Astrocyte of the spinal cord (primary cell): Measurements from ENCODE around the gene EMP2.
A peak's percentile ranks its signal among the peaks of the same experiment; 100 is the strongest.

Experiments
- DNase-seq: peaks from one replicate; pipeline ENCODE4 v3.0.0; 2011; ENCODE audit warnings: low read depth, low spot score
- H3K4me3 ChIP-seq: 2 replicates; pipeline ENCODE4 v1.5.1; 2011; ENCODE audit warnings: low read depth, mild to moderate bottlenecking, low read length, moderate library complexity
- in situ Hi-C: cut with HindIII; loops from 2 replicates; pipeline ENCODE4 v1.10.0; 2017; ENCODE audit warnings: low sequenced_read_pairs
- TF ChIP-seq, protein P1 (sequence below): IDR thresholded peaks from 2 replicates; pipeline ENCODE4 v1.5.1; 2012; ENCODE audit warnings: low read depth, mild to moderate bottlenecking, low read length, inconsistent platforms

Gene EMP2, protein sequence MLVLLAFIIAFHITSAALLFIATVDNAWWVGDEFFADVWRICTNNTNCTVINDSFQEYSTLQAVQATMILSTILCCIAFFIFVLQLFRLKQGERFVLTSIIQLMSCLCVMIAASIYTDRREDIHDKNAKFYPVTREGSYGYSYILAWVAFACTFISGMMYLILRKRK

DNA sequence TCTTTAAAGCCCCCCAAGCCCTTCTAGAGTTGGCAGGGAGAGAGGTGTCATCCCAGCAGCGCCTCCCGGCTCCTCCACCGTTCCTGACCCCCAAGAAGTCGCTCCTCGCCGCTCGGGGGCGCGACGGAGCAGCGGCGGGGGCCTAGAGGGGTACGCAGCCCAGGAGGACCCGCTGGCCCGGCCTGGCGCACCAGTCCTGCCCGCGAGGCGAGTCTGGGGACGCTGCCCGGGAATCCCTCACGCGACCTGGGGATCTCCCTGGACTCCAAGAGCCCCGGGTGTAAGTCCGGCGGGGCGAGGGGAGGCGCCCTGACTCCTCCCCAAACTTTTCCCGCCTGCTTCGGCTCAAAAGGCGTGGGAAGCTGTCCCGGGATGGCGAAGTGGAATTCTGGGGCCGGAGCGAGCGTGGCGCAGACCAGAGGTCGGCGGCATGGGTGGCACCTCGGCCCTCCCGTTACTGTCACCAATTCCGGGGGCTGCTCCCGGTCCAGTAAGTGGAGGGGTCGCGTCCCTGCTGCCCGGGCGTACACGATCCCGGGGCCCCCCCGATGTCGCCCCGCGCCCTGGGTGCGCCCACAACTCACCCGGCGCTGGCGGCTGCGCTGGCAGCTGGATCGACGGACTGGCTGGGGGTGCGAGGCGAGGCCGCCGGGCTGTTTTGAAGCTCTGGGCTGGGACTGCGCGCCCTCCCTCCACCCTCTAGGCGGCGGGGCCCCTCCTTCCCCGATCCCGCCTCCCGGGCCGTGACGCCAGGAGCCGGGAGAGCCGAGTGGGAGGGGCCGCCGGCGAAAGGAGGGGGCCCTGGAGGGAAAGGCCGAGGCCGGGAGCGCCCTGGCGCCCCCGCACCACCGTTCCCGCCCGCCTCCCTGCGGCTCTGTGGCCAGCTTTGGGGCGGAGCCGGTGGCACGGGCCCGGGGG lies at the start of gene EMP2:
Gene EMP2, minus strand, starts transcription at position 634 of the 918 bp plus-strand sequence. CDS start 32,981 bp downstream, outside the sequence.
- peak within 1 kb of the TSS; percentile 73 for H3K4me3 ChIP-seq

DNA sequence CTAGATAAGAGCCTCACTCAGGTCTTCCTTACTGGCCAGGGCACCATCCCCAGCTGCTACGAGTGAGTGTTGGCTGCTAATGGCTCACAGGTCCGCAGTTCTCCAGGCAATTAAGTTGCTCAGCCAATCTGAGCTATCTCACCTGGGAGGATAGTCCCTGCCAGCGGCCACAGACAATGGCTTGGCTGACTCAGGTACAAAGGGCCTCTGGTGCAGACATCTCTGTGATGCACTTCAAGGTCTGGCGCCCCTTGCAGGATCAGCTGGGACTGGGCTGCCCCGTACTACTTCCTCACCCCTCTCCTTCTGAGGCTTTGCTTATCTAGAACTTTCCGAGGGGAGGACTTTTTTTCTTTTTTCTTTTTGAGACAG lies 49.2 kb upstream of the EMP2 start:
- TF ChIP-seq, protein P1, sequence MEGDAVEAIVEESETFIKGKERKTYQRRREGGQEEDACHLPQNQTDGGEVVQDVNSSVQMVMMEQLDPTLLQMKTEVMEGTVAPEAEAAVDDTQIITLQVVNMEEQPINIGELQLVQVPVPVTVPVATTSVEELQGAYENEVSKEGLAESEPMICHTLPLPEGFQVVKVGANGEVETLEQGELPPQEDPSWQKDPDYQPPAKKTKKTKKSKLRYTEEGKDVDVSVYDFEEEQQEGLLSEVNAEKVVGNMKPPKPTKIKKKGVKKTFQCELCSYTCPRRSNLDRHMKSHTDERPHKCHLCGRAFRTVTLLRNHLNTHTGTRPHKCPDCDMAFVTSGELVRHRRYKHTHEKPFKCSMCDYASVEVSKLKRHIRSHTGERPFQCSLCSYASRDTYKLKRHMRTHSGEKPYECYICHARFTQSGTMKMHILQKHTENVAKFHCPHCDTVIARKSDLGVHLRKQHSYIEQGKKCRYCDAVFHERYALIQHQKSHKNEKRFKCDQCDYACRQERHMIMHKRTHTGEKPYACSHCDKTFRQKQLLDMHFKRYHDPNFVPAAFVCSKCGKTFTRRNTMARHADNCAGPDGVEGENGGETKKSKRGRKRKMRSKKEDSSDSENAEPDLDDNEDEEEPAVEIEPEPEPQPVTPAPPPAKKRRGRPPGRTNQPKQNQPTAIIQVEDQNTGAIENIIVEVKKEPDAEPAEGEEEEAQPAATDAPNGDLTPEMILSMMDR: no peak
- no peak overlapping the region for H3K4me3 ChIP-seq
- in situ Hi-C loops: no loop called here
- DNase-seq: no peak

More for the DNA sequence above, at the start of gene EMP2:
- TF ChIP-seq, protein P1: peak; percentile 72
- in situ Hi-C loops: no loop called here
- peak; percentile 68 for DNase-seq

DNA sequence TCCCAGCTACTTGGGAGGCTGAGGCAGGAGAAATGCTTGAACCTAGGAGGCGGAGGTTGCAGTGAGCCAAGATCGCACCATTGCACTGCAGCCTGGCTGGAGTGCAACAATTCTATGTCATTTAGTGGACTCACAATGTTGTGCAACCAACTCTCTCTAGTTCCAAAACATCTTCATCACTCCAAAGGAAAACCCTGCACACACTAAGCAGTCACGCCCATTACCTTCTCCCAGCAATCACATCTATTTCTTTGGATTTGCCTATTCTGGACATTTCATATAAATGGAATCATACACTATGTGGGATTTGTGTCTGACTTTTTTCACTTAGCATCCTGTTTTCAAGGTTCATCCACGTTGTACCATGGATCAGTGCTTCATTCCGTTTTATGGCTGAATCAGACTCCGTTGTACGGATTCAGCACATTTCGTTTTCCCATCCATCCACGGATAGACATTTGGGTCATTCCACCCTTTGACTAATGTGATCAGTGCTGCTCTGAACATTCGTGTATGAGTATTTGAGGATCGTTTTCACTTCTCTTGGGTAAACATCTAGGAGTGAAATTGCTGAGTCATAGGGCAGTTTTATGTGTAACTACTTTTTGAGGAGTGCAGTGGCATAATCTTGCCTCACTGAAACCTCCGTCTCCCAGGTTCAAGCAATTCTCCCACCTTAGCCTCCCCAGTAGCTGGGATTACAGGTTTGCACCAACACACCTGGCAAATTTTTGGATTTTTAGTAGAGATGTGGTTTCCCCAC lies 45.4 kb upstream of the EMP2 start:
- TF ChIP-seq, protein P1: no peak
- in situ Hi-C loops: no loop called here
- DNase-seq: no peak
- H3K4me3 ChIP-seq: no peak overlapping the region

DNA sequence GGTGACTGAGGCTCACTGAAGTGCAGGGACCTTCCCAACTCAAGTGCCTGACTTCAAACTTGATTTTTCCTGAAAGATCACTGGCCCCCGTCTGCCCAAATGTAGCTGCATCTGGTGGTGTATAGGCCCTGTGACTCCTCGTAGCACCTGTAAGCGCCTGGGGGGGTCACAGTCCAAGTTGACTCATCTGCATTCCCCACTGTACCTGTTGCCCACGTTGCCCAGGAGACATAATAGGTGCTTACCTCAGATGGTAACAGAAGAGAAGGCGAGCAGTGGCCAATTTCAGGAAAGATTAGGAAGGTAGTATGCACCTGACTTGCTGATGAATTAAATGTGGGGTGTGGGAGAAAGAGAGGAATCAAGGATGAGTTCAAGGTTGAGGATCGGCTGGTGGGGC lies 44.1 kb upstream of the EMP2 start:
- TF ChIP-seq, protein P1: no peak
- in situ Hi-C loops: no loop called here
- no peak overlapping the region for H3K4me3 ChIP-seq
- no peak for DNase-seq

DNA sequence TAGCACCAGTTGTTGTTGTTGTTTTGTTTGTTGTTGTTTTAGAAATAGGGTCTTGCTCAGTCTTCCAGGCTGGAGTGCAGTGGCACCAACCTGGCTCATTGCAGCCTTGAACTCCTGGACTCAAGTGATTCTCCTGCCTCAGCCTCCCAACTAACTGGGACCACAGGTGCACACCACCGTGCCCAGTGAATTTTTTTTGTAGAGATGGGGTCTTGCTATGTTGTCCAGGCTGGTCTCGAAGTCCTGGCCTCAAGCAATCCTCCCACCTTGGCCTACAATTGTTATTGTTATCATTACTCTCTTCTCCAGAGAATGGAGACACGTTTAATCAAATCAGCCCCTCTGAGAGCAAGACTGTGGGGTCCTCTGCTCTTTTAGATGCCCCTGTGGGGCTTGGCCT lies 42.7 kb upstream of the EMP2 start:
- H3K4me3 ChIP-seq: no peak overlapping the region
- no peak for DNase-seq
- TF ChIP-seq, protein P1: no peak
- in situ Hi-C loops: no loop called here
